Measurements from ENCODE around the gene ZNF880.

ZNF880 gene

GRCh38 chr19:52336791-52337381 is 32.8 kb upstream of the ZNF880 start:
- TF ChIP-seq REST (IDR thresholded peaks at IDR 0.05; ENCODE audit: insufficient read depth in 1 of 2, low read depth in 2 of 2, low read length in 2 of 2) (no peak), TAF1 (IDR thresholded peaks at IDR 0.05; ENCODE audit: borderline replicate concordance, insufficient read depth, low read length) (no peak), FOXP2 (optimal IDR thresholded peaks at IDR 0.05; ENCODE audit: borderline replicate concordance, extremely low read depth, extremely low read length, insufficient read depth) (no peak), POLR2AphosphoS5 (IDR thresholded peaks at IDR 0.05; ENCODE audit: low read depth, low read length) (no peak), SIN3A (IDR thresholded peaks at IDR 0.05; ENCODE audit: borderline replicate concordance, insufficient read depth, low read length) (no peak)

DNA sequence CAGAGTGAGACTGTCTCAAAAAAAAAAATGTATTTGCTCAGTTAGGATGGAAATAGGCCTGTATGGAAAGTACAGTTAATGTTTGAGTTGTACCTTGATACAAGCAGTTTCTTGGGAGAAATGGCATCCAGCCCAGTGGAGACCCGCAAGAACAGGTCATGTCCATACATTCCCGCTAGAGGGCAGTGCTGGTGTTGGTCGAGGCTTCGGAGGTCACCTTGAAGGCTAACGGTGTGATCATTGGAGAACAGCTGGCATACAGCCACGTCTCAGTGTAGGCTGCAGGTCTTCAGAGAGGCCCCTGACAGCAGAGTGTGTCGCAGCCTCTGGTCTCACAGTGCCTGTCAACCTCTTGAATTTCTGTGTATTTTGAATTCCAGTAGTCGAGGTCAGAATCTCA is 26.2 kb upstream of the ZNF880 start:
- no peak for TF ChIP-seq REST (IDR thresholded peaks at IDR 0.05; ENCODE audit: insufficient read depth in 1 of 2, low read depth in 2 of 2, low read length in 2 of 2)
- no peak for TF ChIP-seq FOXP2 (optimal IDR thresholded peaks at IDR 0.05; ENCODE audit: borderline replicate concordance, extremely low read depth, extremely low read length, insufficient read depth)
- no peak for TF ChIP-seq TAF1 (IDR thresholded peaks at IDR 0.05; ENCODE audit: borderline replicate concordance, insufficient read depth, low read length)
- no peak for TF ChIP-seq POLR2AphosphoS5 (IDR thresholded peaks at IDR 0.05; ENCODE audit: low read depth, low read length)
- TF ChIP-seq SIN3A (IDR thresholded peaks at IDR 0.05; ENCODE audit: borderline replicate concordance, insufficient read depth, low read length), result no peak

GRCh38 chr19:52345162-52345561 is 24.6 kb upstream of the ZNF880 start:
- no peak for TF ChIP-seq FOXP2 (optimal IDR thresholded peaks at IDR 0.05; ENCODE audit: borderline replicate concordance, extremely low read depth, extremely low read length, insufficient read depth)

- TF ChIP-seq FOXP2 (optimal IDR thresholded peaks at IDR 0.05; ENCODE audit: borderline replicate concordance, extremely low read depth, extremely low read length, insufficient read depth) (no peak), SIN3A (IDR thresholded peaks at IDR 0.05; ENCODE audit: borderline replicate concordance, insufficient read depth, low read length) (no peak), POLR2AphosphoS5 (IDR thresholded peaks at IDR 0.05; ENCODE audit: low read depth, low read length) (no peak), TAF1 (IDR thresholded peaks at IDR 0.05; ENCODE audit: borderline replicate concordance, insufficient read depth, low read length) (no peak), REST (IDR thresholded peaks at IDR 0.05; ENCODE audit: insufficient read depth in 1 of 2, low read depth in 2 of 2, low read length in 2 of 2) (no peak)
Observed at GRCh38 chr19:52351512-52351911, 18.2 kb upstream of the ZNF880 start.

- TF ChIP-seq POLR2AphosphoS5 (IDR thresholded peaks at IDR 0.05; ENCODE audit: low read depth, low read length) (no peak), REST (IDR thresholded peaks at IDR 0.05; ENCODE audit: insufficient read depth in 1 of 2, low read depth in 2 of 2, low read length in 2 of 2) (no peak), FOXP2 (optimal IDR thresholded peaks at IDR 0.05; ENCODE audit: borderline replicate concordance, extremely low read depth, extremely low read length, insufficient read depth) (no peak), TAF1 (IDR thresholded peaks at IDR 0.05; ENCODE audit: borderline replicate concordance, insufficient read depth, low read length) (no peak), SIN3A (IDR thresholded peaks at IDR 0.05; ENCODE audit: borderline replicate concordance, insufficient read depth, low read length) (no peak)
Observed at GRCh38 chr19:52366414-52366824, 3.3 kb upstream of the ZNF880 start.
